DND-41 (cell line): Measurements from ENCODE around the gene PPARA.

Experiments
- CTCF ChIP-seq: IDR thresholded peaks from 2 replicates; pipeline ENCODE4 v1.5.1; 2012; ENCODE audit warnings: borderline replicate concordance, low read length, moderate library complexity, mild to moderate bottlenecking; ENCODE audit not compliant: poor library complexity, severe bottlenecking; ENCODE audit errors: extremely low read depth
- EZH2 ChIP-seq: IDR thresholded peaks from 3 replicates; pipeline ENCODE4 v1.6.1; 2012; ENCODE audit warnings: borderline replicate concordance, low read depth, mild to moderate bottlenecking, moderate library complexity, low read length, inconsistent platforms; ENCODE audit not compliant: severe bottlenecking

- no peak for TF ChIP-seq CTCF
- no peak for TF ChIP-seq EZH2
Measured at GRCh38 chr22:46129390-46130041, 20.8 kb upstream of the PPARA start.
